ENCODE data around the gene IPO7.
A peak's percentile ranks its signal among the peaks of the same experiment; 100 is the strongest.
"Not testable (repeated sequence)": the region's sequence is repeated elsewhere in the genome, so short reads cannot be mapped to it uniquely, and the experiment has no call there.

The IPO7 gene

GRCh38 chr11:9428706-9429105 lies 44.3 kb downstream of the IPO7 start:
- Histone ChIP-seq H3K9me3 (ENCODE audit: control insufficient read depth, insufficient read depth, low read length) (no peaks in the 10 kb centered on the region), H3K4me3 (ENCODE audit: low read depth, low read length) (no peak overlapping the region), H3K36me3 (ENCODE audit: control insufficient read depth, insufficient read depth, low read length) (peaks cover 44% of the 10 kb centered on the region), H3K9ac (ENCODE audit: low read depth, low read length) (no peak overlapping the region), H3K27me3 (ENCODE audit: control insufficient read depth, insufficient read depth, low read length) (no peaks in the 10 kb centered on the region), H3K4me1 (ENCODE audit: control insufficient read depth, insufficient read depth, low read length) (no peaks in the 10 kb centered on the region)

DNA sequence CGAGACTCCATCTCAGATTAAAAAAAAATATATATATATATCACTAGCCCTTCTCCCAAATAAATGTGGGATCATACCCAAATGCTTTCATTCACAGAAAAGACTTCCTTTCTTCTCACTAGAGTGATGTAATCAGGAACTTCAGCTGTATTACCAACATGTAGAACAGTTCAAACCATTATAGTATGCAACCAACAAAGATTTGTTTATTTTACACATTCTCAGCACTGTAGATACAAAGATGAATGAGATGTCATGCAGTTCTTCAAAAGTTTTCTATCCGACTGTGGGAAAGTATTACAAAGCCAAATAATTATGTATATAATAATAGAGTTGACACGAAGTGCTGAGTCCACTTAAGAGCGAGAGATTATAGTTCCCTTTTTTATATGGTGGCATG lies 54.2 kb downstream of the IPO7 start:
- no peaks in the 10 kb centered on the region for H3K9me3 ChIP-seq (ENCODE audit: control insufficient read depth, insufficient read depth, low read length)
- H3K36me3 ChIP-seq (ENCODE audit: control insufficient read depth, insufficient read depth, low read length): peaks cover 64% of the 10 kb centered on the region
- H3K4me3 ChIP-seq (ENCODE audit: low read depth, low read length): no peak overlapping the region
- H3K27me3 ChIP-seq (ENCODE audit: control insufficient read depth, insufficient read depth, low read length): no peaks in the 10 kb centered on the region
- H3K9ac ChIP-seq (ENCODE audit: low read depth, low read length): no peak overlapping the region
- no peaks in the 10 kb centered on the region for H3K4me1 ChIP-seq (ENCODE audit: control insufficient read depth, insufficient read depth, low read length)

DNA sequence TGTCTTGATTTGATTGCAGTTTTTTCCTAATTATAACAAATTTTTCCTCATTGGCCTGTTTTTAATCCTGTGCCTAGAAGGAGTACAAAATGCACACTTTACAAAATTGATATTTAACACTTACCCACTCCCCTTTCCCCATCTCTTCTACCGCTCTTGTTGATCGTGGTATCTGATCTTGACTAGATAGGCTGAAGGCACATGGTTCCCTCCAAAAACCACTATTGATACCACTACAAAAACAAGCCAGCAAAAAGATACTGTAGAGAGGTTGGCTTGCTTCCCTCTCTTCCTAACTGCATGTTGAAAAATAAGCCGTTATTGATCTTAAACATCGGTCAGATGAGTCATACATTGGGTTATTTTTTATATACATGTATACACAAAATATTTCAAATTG lies 61.8 kb downstream of the IPO7 start:
- H3K27me3 ChIP-seq (ENCODE audit: control insufficient read depth, insufficient read depth, low read length): no peaks in the 10 kb centered on the region
- H3K4me3 ChIP-seq (ENCODE audit: low read depth, low read length): no peak overlapping the region
- H3K36me3 ChIP-seq (ENCODE audit: control insufficient read depth, insufficient read depth, low read length): peaks cover 17% of the 10 kb centered on the region
- no peaks in the 10 kb centered on the region for H3K9me3 ChIP-seq (ENCODE audit: control insufficient read depth, insufficient read depth, low read length)
- no peak overlapping the region for H3K9ac ChIP-seq (ENCODE audit: low read depth, low read length)
- H3K4me1 ChIP-seq (ENCODE audit: control insufficient read depth, insufficient read depth, low read length): no peaks in the 10 kb centered on the region

- no peak overlapping the region for H3K9ac ChIP-seq (ENCODE audit: low read depth, low read length)
- no peaks in the 10 kb centered on the region for H3K9me3 ChIP-seq (ENCODE audit: control insufficient read depth, insufficient read depth, low read length)
- no peak overlapping the region for H3K4me3 ChIP-seq (ENCODE audit: low read depth, low read length)
- no peaks in the 10 kb centered on the region for H3K27me3 ChIP-seq (ENCODE audit: control insufficient read depth, insufficient read depth, low read length)
- peaks cover under 1% of the 10 kb centered on the region for H3K36me3 ChIP-seq (ENCODE audit: control insufficient read depth, insufficient read depth, low read length)
- H3K4me1 ChIP-seq (ENCODE audit: control insufficient read depth, insufficient read depth, low read length): no peaks in the 10 kb centered on the region
Measured at GRCh38 chr11:9448576-9449352, 64.3 kb downstream of the IPO7 start.

DNA sequence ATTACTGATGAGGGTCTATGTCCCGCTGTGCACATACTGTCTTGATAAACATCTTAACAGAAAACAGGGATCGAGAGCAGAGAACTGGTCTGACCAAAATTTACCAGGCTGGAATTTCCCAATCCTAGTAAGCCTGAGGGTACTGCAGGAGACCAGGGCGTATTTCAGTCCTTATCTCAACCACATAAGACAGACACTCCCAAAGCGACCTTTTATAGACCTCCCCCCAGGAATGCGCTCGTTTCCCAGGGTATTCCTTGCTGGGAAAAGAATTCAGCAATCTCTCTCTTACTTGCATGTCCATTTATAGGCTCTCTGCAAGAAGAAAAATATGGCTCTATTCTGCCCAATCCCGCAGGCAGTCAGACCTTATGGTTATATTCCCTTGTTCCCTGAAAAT lies 67.6 kb downstream of the IPO7 start:
- not testable (repeated sequence) for H3K9ac ChIP-seq (ENCODE audit: low read depth, low read length); H3K9me3 ChIP-seq (ENCODE audit: control insufficient read depth, insufficient read depth, low read length); H3K27me3 ChIP-seq (ENCODE audit: control insufficient read depth, insufficient read depth, low read length); H3K4me3 ChIP-seq (ENCODE audit: low read depth, low read length); H3K36me3 ChIP-seq (ENCODE audit: control insufficient read depth, insufficient read depth, low read length); H3K4me1 ChIP-seq (ENCODE audit: control insufficient read depth, insufficient read depth, low read length)

- no peak overlapping the region for H3K9ac ChIP-seq (ENCODE audit: low read depth, low read length)
- H3K4me1 ChIP-seq (ENCODE audit: control insufficient read depth, insufficient read depth, low read length): no peaks in the 10 kb centered on the region
- no peak overlapping the region for H3K4me3 ChIP-seq (ENCODE audit: low read depth, low read length)
- no peaks in the 10 kb centered on the region for H3K9me3 ChIP-seq (ENCODE audit: control insufficient read depth, insufficient read depth, low read length)
- no peaks in the 10 kb centered on the region for H3K27me3 ChIP-seq (ENCODE audit: control insufficient read depth, insufficient read depth, low read length)
- no peaks in the 10 kb centered on the region for H3K36me3 ChIP-seq (ENCODE audit: control insufficient read depth, insufficient read depth, low read length)
Measured at GRCh38 chr11:9455722-9456121, 71.3 kb downstream of the IPO7 start.

GRCh38 chr11:9459667-9460321 lies 75.3 kb downstream of the IPO7 start:
- Histone ChIP-seq H3K9me3 (ENCODE audit: control insufficient read depth, insufficient read depth, low read length) (no peaks in the 10 kb centered on the region), H3K4me1 (ENCODE audit: control insufficient read depth, insufficient read depth, low read length) (no peaks in the 10 kb centered on the region), H3K9ac (ENCODE audit: low read depth, low read length) (peak overlapping the region; percentile 100), H3K4me3 (ENCODE audit: low read depth, low read length) (peak overlapping the region; percentile 100), H3K27me3 (ENCODE audit: control insufficient read depth, insufficient read depth, low read length) (no peaks in the 10 kb centered on the region), H3K36me3 (ENCODE audit: control insufficient read depth, insufficient read depth, low read length) (no peaks in the 10 kb centered on the region)

DNA sequence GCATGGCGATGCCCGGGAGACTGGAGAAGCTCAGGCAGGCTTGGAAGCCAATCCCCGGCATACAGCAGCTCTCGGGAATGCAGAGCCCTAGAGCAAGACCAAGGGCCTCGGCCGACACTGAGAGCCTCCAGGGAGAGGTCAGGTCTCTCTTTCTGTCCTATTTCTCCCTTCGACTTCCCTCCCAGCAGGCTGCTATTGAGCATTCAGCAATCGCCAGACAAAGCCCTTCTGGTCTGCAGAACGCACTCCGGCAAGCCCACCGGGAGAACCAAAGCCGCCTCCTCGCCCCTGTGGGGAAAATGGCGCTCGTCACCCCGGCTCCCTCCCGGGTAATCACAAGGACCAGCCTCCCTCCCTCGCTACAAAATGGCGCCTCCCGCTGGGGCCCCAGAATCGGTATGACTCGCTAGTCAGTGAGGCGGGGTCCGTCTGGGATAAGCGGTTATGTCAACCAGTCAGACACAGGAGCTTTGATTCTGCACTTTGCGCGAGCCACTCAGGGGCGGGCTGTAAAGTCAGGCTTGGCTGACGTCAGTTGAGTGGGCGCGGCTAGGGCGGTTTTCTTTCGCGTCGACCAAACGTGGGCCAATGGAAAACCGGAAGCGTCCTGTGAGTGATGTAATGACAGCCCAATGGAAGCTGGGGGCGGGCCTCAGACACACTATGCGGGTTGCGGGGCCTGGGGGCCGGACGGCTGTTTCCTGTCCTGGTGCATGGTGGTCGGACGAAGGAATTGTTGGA lies 76.0 kb downstream of the IPO7 start, which contains the start of gene ZNF143:
ZNF143 (plus strand) TSS at position 691 of the 741 bp plus-strand sequence. CDS start 10,297 bp downstream, outside the sequence.
- no peaks in the 10 kb centered on the region for H3K27me3 ChIP-seq (ENCODE audit: control insufficient read depth, insufficient read depth, low read length)
- H3K4me3 ChIP-seq (ENCODE audit: low read depth, low read length): peak within 1 kb of the TSS; percentile 100
- no peaks in the 10 kb centered on the region for H3K9me3 ChIP-seq (ENCODE audit: control insufficient read depth, insufficient read depth, low read length)
- H3K4me1 ChIP-seq (ENCODE audit: control insufficient read depth, insufficient read depth, low read length): no peaks in the 10 kb centered on the region
- H3K9ac ChIP-seq (ENCODE audit: low read depth, low read length): peak within 1 kb of the TSS; percentile 100
- no peaks in the 10 kb centered on the region for H3K36me3 ChIP-seq (ENCODE audit: control insufficient read depth, insufficient read depth, low read length)

DNA sequence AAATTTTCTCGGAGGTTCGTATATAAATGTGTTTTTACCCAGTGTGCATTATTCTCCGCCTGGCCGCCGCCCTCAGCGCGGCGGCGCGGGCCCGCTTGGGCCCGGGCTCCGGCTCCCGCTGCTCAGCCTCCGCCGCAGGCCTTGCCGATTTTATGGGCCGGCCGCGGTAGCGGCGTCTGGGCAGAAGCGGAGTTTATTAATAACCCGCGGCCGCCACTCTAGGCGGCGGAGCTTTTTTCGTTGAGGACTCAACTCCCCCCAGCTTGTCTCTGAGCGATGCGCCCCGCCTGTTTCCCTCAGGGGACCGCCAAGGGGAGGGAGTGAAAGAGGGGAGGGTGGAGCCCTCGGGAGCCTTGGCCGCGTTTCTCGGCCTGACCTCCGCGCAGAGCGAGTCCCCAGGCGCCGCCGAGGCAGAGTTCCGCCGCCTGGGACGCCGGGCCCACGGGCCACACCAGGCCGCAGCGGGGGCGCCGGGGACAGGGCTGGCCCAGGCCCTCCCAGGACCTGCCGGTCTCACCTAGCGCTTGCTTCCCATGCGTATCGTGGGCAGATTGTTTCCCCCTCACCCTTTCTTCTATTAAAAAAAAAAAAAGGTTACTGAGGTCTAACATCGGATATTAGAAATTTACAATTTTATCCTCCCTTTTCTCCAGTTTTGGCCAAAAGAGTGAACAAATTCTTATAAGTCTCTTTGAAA lies 76.8 kb downstream of the IPO7 start:
- H3K9ac ChIP-seq (ENCODE audit: low read depth, low read length): peak overlapping the region; percentile 91
- no peaks in the 10 kb centered on the region for H3K4me1 ChIP-seq (ENCODE audit: control insufficient read depth, insufficient read depth, low read length)
- peak overlapping the region; percentile 87 for H3K4me3 ChIP-seq (ENCODE audit: low read depth, low read length)
- no peaks in the 10 kb centered on the region for H3K36me3 ChIP-seq (ENCODE audit: control insufficient read depth, insufficient read depth, low read length)
- H3K27me3 ChIP-seq (ENCODE audit: control insufficient read depth, insufficient read depth, low read length): no peaks in the 10 kb centered on the region
- H3K9me3 ChIP-seq (ENCODE audit: control insufficient read depth, insufficient read depth, low read length): no peaks in the 10 kb centered on the region

- Histone ChIP-seq H3K9ac (ENCODE audit: low read depth, low read length) (peak overlapping the region; percentile 91), H3K36me3 (ENCODE audit: control insufficient read depth, insufficient read depth, low read length) (no peaks in the 10 kb centered on the region), H3K9me3 (ENCODE audit: control insufficient read depth, insufficient read depth, low read length) (no peaks in the 10 kb centered on the region), H3K27me3 (ENCODE audit: control insufficient read depth, insufficient read depth, low read length) (no peaks in the 10 kb centered on the region), H3K4me3 (ENCODE audit: low read depth, low read length) (peak overlapping the region; percentile 87), H3K4me1 (ENCODE audit: control insufficient read depth, insufficient read depth, low read length) (no peaks in the 10 kb centered on the region)
Measured at GRCh38 chr11:9461760-9462134, 77.3 kb downstream of the IPO7 start.

DNA sequence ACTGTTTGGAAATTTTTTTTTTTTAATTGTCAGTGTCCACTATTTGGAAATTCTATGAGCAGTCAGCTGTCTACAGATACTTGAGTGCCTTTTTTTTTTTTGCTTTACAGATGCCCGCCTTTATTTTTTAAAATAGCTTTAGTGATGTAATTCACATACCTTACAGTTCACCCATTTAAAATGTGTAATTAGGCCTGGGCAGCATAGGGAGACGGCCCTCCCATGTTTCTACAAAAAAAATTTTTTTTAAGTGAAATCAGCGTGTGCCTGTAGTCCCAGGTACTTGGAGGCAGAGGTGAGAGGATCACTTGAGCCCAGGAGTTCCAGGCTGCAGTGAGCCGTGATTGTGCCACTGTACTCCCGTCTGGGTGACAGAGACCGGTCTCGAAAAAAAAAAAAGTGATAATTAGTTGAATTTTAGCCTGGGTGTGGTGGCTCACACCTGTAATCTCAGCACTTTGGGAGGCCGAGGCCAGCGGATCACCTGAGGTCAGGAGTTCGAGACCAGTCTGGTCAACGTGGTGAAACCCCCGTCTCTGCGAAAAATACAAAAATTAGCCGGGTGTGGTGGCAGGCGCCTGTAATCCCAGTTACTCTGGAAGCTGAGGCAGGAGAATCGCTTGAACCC lies 77.8 kb downstream of the IPO7 start:
- H3K27me3 ChIP-seq (ENCODE audit: control insufficient read depth, insufficient read depth, low read length): no peaks in the 10 kb centered on the region
- H3K36me3 ChIP-seq (ENCODE audit: control insufficient read depth, insufficient read depth, low read length): no peaks in the 10 kb centered on the region
- no peaks in the 10 kb centered on the region for H3K9me3 ChIP-seq (ENCODE audit: control insufficient read depth, insufficient read depth, low read length)
- H3K9ac ChIP-seq (ENCODE audit: low read depth, low read length): peak overlapping the region; percentile 91
- H3K4me1 ChIP-seq (ENCODE audit: control insufficient read depth, insufficient read depth, low read length): no peaks in the 10 kb centered on the region
- H3K4me3 ChIP-seq (ENCODE audit: low read depth, low read length): peak overlapping the region; percentile 87

All from iPS-15b (cell line).